Activated CD8-positive, alpha-beta T cell treated with anti-CD3 and anti-CD28 coated beads, Interleukin-2, amount 10 ng/mL, durations not matched to agents 7 days and 5 days (primary cell): ENCODE results near the gene ANKRD13D. TPM values are rescaled to one million over a fixed set of nuclear protein-coding genes. Genes with fewer than 3 reads are reported as not detected.
"Not testable (repeated sequence)": the region's sequence is repeated elsewhere in the genome, so short reads cannot be mapped to it uniquely, and the experiment has no call there.

Experiments
- ATAC-seq: fragments of 150-1000 bp; cut with Tn5 transposase; one replicate; pipeline ENCODE4 v1.10.0; 2021; ENCODE audit warnings: moderate library complexity
- CTCF ChIA-PET: fragments of 350-600 bp; sonication (Branson Sonifier 250); formaldehyde crosslinking; loops from one replicate; lab custom pipeline; 2021; ENCODE audit warnings: antibody characterized with exemption; lab: Charles Lee
- POLR2A ChIA-PET: fragments of 350-600 bp; sonication (Branson Sonifier 250); formaldehyde crosslinking; loops from one replicate; lab custom pipeline; 2021; ENCODE audit warnings: antibody characterized with exemption; lab: Charles Lee
- DNase-seq: peaks from one replicate; pipeline ENCODE4 v3.0.0-alpha.2; 2020
- H3K27ac Mint-ChIP-seq: one replicate; pipeline ENCODE4 v1.8.0; 2021; ENCODE audit warnings: mild to moderate bottlenecking, mixed read lengths
- H3K27me3 Mint-ChIP-seq: one replicate; pipeline ENCODE4 v1.8.0; 2021; ENCODE audit warnings: low read depth, mixed read lengths
- H3K36me3 Mint-ChIP-seq: one replicate; pipeline ENCODE4 v1.8.0; 2021; ENCODE audit warnings: low read depth, mixed read lengths
- H3K4me1 Mint-ChIP-seq: one replicate; pipeline ENCODE4 v1.8.0; 2021; ENCODE audit warnings: low read depth, mixed read lengths
- H3K4me3 Mint-ChIP-seq: one replicate; pipeline ENCODE4 v1.8.0; 2021; ENCODE audit warnings: mild to moderate bottlenecking, mixed read lengths
- H3K9me3 Mint-ChIP-seq: one replicate; pipeline ENCODE4 v1.8.0; 2022; ENCODE audit warnings: mixed read lengths; ENCODE audit not compliant: insufficient read depth
- total RNA-seq, 2 experiments: library from RNA; stranded (reverse); gene quantifications; one replicate each; pipeline ENCODE4 v1.2.3, GENCODE V29; 2021

ANKRD13D gene
- total RNA-seq, 2 experiments from 2014 or later, result 179 to 189 TPM

DNA sequence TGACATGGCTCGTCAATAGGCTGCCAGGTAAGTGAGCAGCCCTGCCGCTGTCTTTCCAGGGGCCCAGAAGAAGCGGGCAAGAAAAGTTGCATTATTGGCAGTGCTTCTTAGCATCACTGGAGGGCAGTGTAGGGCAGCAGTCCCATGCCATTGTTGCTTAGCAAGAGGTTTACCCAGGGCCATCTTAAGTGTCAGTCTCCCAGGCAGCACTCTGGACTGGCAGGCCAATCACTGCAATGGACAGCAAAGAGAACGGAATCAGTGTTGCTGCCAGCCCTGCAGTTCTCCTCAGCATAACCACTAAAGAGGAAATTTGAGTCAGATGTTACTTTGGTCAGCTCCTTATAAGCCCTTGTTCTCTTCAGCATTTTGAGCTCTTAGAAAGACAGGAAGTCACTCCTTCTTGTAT lies 36.3 kb upstream of the ANKRD13D start:
- H3K27ac Mint-ChIP-seq, result peak overlapping the region; percentile 48
- H3K27me3 Mint-ChIP-seq, result no peaks in the 10 kb centered on the region
- CTCF ChIA-PET, result interaction anchor here (0.7 to 3.6 kb wide), 20 partner anchors 9 to 171 kb away, joined by 3 to 54 read pairs (median 4); partner anchors contain the start of gene SSH3
- ATAC-seq, result peak; percentile 80
- peaks cover 46% of the 10 kb centered on the region for H3K4me1 Mint-ChIP-seq
- no peaks in the 10 kb centered on the region for H3K9me3 Mint-ChIP-seq
- H3K36me3 Mint-ChIP-seq, result peaks cover 89% of the 10 kb centered on the region
- no peak overlapping the region for H3K4me3 Mint-ChIP-seq
- DNase-seq, result peak; percentile 65
- POLR2A ChIA-PET, result interaction anchor here (1.7 to 7.5 kb wide), 2 partner anchors 9 to 12 kb away, joined by 7 to 39 read pairs; no protein-coding TSS in a partner anchor

- ChIA-PET POLR2A (interaction anchor here (1.7 to 7.5 kb wide), 2 partner anchors 8 to 14 kb away, joined by 7 to 39 read pairs; no protein-coding TSS in a partner anchor), CTCF (interaction anchor here (1.0 to 3.6 kb wide), 13 partner anchors 9 to 172 kb away, joined by 3 to 54 read pairs (median 7); no protein-coding TSS in a partner anchor)
- Mint-ChIP-seq H3K27me3 (no peaks in the 10 kb centered on the region), H3K4me3 (no peak overlapping the region), H3K36me3 (peaks cover 77% of the 10 kb centered on the region), H3K4me1 (peaks cover 47% of the 10 kb centered on the region), H3K27ac (peak overlapping the region; percentile 57), H3K9me3 (no peaks in the 10 kb centered on the region)
- no peak for DNase-seq
- ATAC-seq, result no peak
Measured at GRCh38 chr11:67253872-67254624, 35.1 kb upstream of the ANKRD13D start.

- Mint-ChIP-seq H3K4me3 (no peak overlapping the region), H3K36me3 (peaks cover 72% of the 10 kb centered on the region), H3K9me3 (no peaks in the 10 kb centered on the region), H3K27ac (peak overlapping the region; percentile 57), H3K4me1 (peaks cover 51% of the 10 kb centered on the region), H3K27me3 (no peaks in the 10 kb centered on the region)
- POLR2A ChIA-PET, result interaction anchor here (7.5 kb wide), 1 partner anchor 14 kb away, joined by 39 read pairs; no protein-coding TSS in a partner anchor
- CTCF ChIA-PET, result interaction anchor here (1.8 to 2.8 kb wide), 3 partner anchors 8 to 91 kb away, joined by 5 to 54 read pairs (median 19); no protein-coding TSS in a partner anchor
- DNase-seq (no peak), ATAC-seq (no peak)
Measured at GRCh38 chr11:67254798-67255197, 34.3 kb upstream of the ANKRD13D start.

DNA sequence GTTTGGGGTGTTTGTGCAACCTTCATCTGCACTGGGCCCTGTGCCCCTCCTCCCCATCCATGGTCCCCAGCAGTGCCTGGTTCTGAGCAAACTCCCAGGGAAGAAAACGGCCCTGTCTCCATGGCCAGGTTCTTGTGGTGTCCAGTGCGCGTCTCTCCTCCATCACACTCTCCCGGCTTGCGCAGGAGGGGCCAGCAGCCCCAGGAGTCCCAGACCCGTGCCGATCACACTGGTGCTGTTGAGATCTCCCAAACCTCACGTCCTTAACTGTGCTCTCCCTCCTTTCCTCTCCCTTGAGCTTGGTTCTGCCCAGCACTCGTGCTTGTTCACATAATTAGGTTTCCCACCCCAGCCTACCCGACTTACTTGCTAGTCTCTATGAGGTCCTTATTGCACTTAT lies 33.8 kb upstream of the ANKRD13D start:
- ATAC-seq, result no peak
- peak overlapping the region; percentile 33 for H3K27ac Mint-ChIP-seq
- DNase-seq, result no peak
- ChIA-PET POLR2A (interaction anchor here (0.6 to 7.5 kb wide), 2 partner anchors 15 to 126 kb away, joined by 8 to 39 read pairs; no protein-coding TSS in a partner anchor), CTCF (interaction anchor here (1.8 kb wide), 1 partner anchor 16 kb away, joined by 5 read pairs; no protein-coding TSS in a partner anchor)
- H3K4me3 Mint-ChIP-seq, result no peak overlapping the region
- H3K9me3 Mint-ChIP-seq, result no peaks in the 10 kb centered on the region
- H3K27me3 Mint-ChIP-seq, result no peaks in the 10 kb centered on the region
- peaks cover 67% of the 10 kb centered on the region for H3K36me3 Mint-ChIP-seq
- peaks cover 48% of the 10 kb centered on the region for H3K4me1 Mint-ChIP-seq

DNA sequence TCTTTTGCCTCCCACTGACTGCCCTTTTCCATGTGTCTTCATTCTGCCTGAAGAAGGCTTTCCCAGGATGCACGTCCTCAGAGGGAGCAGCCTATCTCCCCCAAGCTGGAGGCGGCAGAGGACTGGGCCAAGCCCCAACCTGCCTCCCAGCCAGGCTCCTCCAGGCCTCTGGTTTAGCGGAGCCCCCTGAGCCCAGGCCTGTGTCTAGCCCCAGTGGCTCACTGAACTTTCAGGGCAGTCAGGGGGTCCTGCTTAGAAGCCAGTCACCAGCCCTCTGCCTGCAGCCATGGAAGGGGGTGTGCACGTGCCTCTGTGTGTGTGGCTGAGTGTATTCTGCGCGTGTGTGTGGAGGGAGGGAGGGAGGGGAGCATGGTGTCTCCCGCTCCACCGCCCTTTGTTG lies 33.2 kb upstream of the ANKRD13D start:
- H3K36me3 Mint-ChIP-seq, result peaks cover 62% of the 10 kb centered on the region
- H3K27ac Mint-ChIP-seq, result no peak overlapping the region
- H3K9me3 Mint-ChIP-seq, result no peaks in the 10 kb centered on the region
- no peak for ATAC-seq
- ChIA-PET POLR2A (interaction anchor here (0.6 to 7.5 kb wide), 2 partner anchors 16 to 126 kb away, joined by 8 to 39 read pairs; no protein-coding TSS in a partner anchor), CTCF (no interaction called here)
- no peak for DNase-seq
- peaks cover 51% of the 10 kb centered on the region for H3K4me1 Mint-ChIP-seq
- no peaks in the 10 kb centered on the region for H3K27me3 Mint-ChIP-seq
- H3K4me3 Mint-ChIP-seq, result no peak overlapping the region

GRCh38 chr11:67256477-67257135 lies 32.5 kb upstream of the ANKRD13D start:
- H3K9me3 Mint-ChIP-seq, result no peaks in the 10 kb centered on the region
- H3K4me3 Mint-ChIP-seq, result no peak overlapping the region
- DNase-seq, result no peak
- no peak for ATAC-seq
- ChIA-PET CTCF (no interaction called here), POLR2A (interaction anchor here (7.5 kb wide), 1 partner anchor 16 kb away, joined by 39 read pairs; no protein-coding TSS in a partner anchor)
- H3K4me1 Mint-ChIP-seq, result peaks cover 52% of the 10 kb centered on the region
- H3K36me3 Mint-ChIP-seq, result peaks cover 56% of the 10 kb centered on the region
- no peak overlapping the region for H3K27ac Mint-ChIP-seq
- H3K27me3 Mint-ChIP-seq, result no peaks in the 10 kb centered on the region

DNA sequence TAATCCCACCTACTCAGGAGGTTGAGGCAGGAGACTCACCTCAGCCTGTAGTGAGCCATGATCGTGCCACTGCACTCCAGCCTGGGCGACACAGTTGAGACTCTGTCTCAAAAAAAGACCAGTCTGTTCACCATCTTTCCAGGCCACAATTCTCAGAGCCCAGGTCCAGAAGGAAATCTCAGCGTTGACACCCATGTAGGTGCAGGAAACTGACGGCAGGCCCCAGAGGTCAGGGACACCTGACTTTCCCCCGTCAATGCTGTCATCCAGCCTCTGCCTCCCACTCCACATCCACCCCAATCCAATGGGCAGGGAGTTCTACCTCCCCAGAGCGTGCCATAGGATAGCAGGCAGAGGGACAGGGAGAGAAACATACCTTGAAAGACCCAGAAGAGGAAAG lies 28.7 kb upstream of the ANKRD13D start:
- no peaks in the 10 kb centered on the region for H3K9me3 Mint-ChIP-seq

GRCh38 chr11:67260885-67261639 lies 28.0 kb upstream of the ANKRD13D start:
- peak; percentile 59 for DNase-seq
- H3K27me3 Mint-ChIP-seq, H3K9me3 Mint-ChIP-seq, ATAC-seq: not testable (repeated sequence)
- peak overlapping the region; percentile 58 for H3K4me3 Mint-ChIP-seq
- ChIA-PET CTCF (interaction anchor here (1.2 to 4.9 kb wide), 15 partner anchors 8 to 142 kb away, joined by 4 to 116 read pairs (median 8); partner anchors contain the start of genes ANKRD13D, KDM2A, POLD4 and RAD9A), POLR2A (interaction anchor here (1.1 to 3.2 kb wide), 5 partner anchors 8 to 92 kb away, joined by 5 to 27 read pairs (median 11); partner anchors contain the start of genes ANKRD13D and POLD4)
- H3K36me3 Mint-ChIP-seq, result peaks cover 15% of the 10 kb centered on the region
- H3K27ac Mint-ChIP-seq, result peak overlapping the region; percentile 63
- peaks cover 62% of the 10 kb centered on the region for H3K4me1 Mint-ChIP-seq

More for the DNA sequence above, 28.7 kb upstream of the ANKRD13D start:
- Mint-ChIP-seq H3K36me3 (peaks cover 21% of the 10 kb centered on the region), H3K27me3 (no peaks in the 10 kb centered on the region), H3K4me1 (peaks cover 55% of the 10 kb centered on the region), H3K27ac (peak overlapping the region; percentile 66), H3K4me3 (peak overlapping the region; percentile 13)
- ATAC-seq (no peak), DNase-seq (no peak)
- POLR2A ChIA-PET, result no interaction called here
- CTCF ChIA-PET, result no interaction called here

DNA sequence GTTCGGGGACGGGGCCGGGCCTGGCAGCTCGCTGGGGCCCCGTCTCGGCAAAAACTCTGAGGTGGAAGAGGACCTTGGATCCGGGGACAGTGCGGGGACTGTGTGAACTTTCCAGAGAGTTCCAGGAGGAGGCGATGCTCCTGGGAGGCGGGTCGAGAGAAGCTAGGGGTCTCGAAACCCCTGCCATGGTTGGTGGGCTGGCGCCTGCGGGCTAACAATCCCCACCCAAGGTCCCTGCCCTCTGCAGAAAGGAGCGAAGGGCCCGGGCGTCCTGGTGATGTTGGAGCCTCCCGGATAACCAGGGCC lies 27.5 kb upstream of the ANKRD13D start:
- no peak overlapping the region for H3K27ac Mint-ChIP-seq
- H3K9me3 Mint-ChIP-seq, result no peaks in the 10 kb centered on the region
- H3K4me3 Mint-ChIP-seq, result no peak overlapping the region
- H3K27me3 Mint-ChIP-seq, result no peaks in the 10 kb centered on the region
- no peak for ATAC-seq
- CTCF ChIA-PET, result interaction anchor here (0.9 to 4.9 kb wide), 30 partner anchors 8 to 181 kb away, joined by 3 to 116 read pairs (median 7); partner anchors contain the start of genes ANKRD13D, CLCF1, KDM2A and POLD4
- H3K4me1 Mint-ChIP-seq, result peaks cover 63% of the 10 kb centered on the region
- POLR2A ChIA-PET, result interaction anchor here (1.1 to 3.2 kb wide), 10 partner anchors 8 to 140 kb away, joined by 3 to 27 read pairs (median 6); partner anchors contain the start of genes ANKRD13D, POLD4 and PPP1CA
- peaks cover 10% of the 10 kb centered on the region for H3K36me3 Mint-ChIP-seq
- DNase-seq, result no peak

DNA sequence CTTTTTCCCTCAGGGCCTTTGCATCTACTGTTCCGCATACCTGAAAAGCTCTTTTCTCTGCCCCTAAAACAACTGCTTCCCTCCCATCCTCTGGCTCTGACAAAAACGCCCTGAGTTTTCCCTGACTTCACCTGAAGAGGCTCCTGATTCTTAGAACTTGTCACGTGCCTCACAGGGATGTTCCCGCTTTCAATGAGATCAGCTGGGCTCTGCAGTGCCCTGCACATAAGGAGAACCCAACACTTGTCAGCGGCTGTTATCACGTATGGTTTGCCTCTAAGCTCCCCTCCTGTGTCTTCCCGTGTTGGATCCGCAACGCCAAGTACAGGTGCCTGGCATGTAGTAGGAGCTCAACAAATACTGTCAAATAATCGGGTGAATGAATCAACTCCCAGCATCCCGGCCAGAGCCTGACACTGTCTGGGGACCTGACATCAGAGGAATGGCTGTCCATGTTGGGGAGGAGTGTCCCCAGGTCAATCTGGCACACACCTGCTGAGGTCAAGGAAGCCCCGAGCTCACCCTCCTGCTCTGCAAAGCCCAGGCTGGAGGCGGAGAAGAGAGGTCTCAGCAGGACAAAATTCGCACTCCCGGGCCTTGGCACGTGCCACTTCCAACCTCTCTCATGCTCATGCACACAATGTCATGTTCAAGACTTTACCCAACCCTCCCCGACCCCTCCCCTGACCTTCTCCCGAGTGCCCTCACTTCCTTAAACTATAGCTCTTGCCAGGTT lies 27.0 kb upstream of the ANKRD13D start:
- Mint-ChIP-seq H3K36me3 (peaks cover 7% of the 10 kb centered on the region), H3K27ac (peak overlapping the region; percentile 85), H3K4me3 (peak overlapping the region; percentile 51), H3K27me3 (no peaks in the 10 kb centered on the region), H3K9me3 (no peaks in the 10 kb centered on the region), H3K4me1 (peaks cover 60% of the 10 kb centered on the region)
- CTCF ChIA-PET, result interaction anchor here (0.6 to 4.9 kb wide), 42 partner anchors 9 to 182 kb away, joined by 3 to 116 read pairs (median 5); partner anchors contain the start of genes ANKRD13D, CLCF1, KDM2A and POLD4
- POLR2A ChIA-PET, result interaction anchor here (1.1 to 3.2 kb wide), 11 partner anchors 9 to 139 kb away, joined by 3 to 27 read pairs (median 6); partner anchors contain the start of genes ANKRD13D, POLD4 and PPP1CA
- DNase-seq, result no peak
- ATAC-seq, result no peak
